Nephron (organoid): ENCODE results near the gene DNAI7.

Source experiments
- H3K27ac Mint-ChIP-seq, 3 experiments: 2 replicates each; pipeline ENCODE4 v1.8.0; 2020; ENCODE audit warnings: mixed read lengths in 3 of 3, mild to moderate bottlenecking in 2 of 3, moderate library complexity in 1 of 3
- H3K27me3 Mint-ChIP-seq: 2 replicates; pipeline ENCODE4 v1.8.0; 2021; ENCODE audit warnings: low read depth, mild to moderate bottlenecking, moderate library complexity, mixed read lengths
- H3K36me3 Mint-ChIP-seq: 2 replicates; pipeline ENCODE4 v1.8.0; 2020; ENCODE audit warnings: low read depth, mixed read lengths
- H3K4me1 Mint-ChIP-seq: 2 replicates; pipeline ENCODE4 v1.8.0; 2020; ENCODE audit warnings: mixed read lengths
- H3K4me3 Mint-ChIP-seq, 3 experiments: 2 replicates each; pipeline ENCODE4 v1.8.0; 2020; ENCODE audit warnings: mild to moderate bottlenecking in 3 of 3, mixed read lengths in 3 of 3, moderate library complexity in 2 of 3
- H3K9me3 Mint-ChIP-seq: 2 replicates; pipeline ENCODE4 v1.8.0; 2020; ENCODE audit warnings: mixed read lengths
- CTCF ChIP-seq, 3 experiments: fragments of 200-600 bp; sonication (generic); IDR thresholded peaks; one replicate each; pipeline ENCODE4 v1.5.0; 2021; ENCODE audit warnings: antibody characterized with exemption in 3 of 3; ENCODE audit not compliant: unreplicated experiment in 3 of 3

DNAI7 gene

GRCh38 chr12:25236190-25236589, 41.2 kb upstream of the DNAI7 start:
- no peak for TF ChIP-seq CTCF (IDR thresholded peaks at IDR 0.05; ENCODE audit: unreplicated experiment in 3 of 3)
- Mint-ChIP-seq H3K36me3 (peaks cover 46% of the 10 kb centered on the region), H3K4me1 (no peaks in the 10 kb centered on the region), H3K4me3 (no peak overlapping the region), H3K27me3 (no peaks in the 10 kb centered on the region), H3K9me3 (no peaks in the 10 kb centered on the region), H3K27ac (no peak overlapping the region)

- H3K36me3 Mint-ChIP-seq, result peaks cover 17% of the 10 kb centered on the region
- no peak for TF ChIP-seq CTCF (IDR thresholded peaks at IDR 0.05; ENCODE audit: unreplicated experiment in 3 of 3)
- H3K4me1 Mint-ChIP-seq, result no peaks in the 10 kb centered on the region
- no peaks in the 10 kb centered on the region for H3K27me3 Mint-ChIP-seq
- no peak overlapping the region for H3K27ac Mint-ChIP-seq
- H3K4me3 Mint-ChIP-seq, result no peak overlapping the region
- no peaks in the 10 kb centered on the region for H3K9me3 Mint-ChIP-seq
These were observed 18.4 kb upstream of the DNAI7 start for GRCh38 chr12:25213338-25213737.

GRCh38 chr12:25208554-25208953, 13.6 kb upstream of the DNAI7 start:
- TF ChIP-seq CTCF (IDR thresholded peaks at IDR 0.05; ENCODE audit: unreplicated experiment in 3 of 3), result no peak
- no peaks in the 10 kb centered on the region for H3K27me3 Mint-ChIP-seq
- no peaks in the 10 kb centered on the region for H3K9me3 Mint-ChIP-seq
- no peak overlapping the region for H3K4me3 Mint-ChIP-seq
- H3K4me1 Mint-ChIP-seq, result no peaks in the 10 kb centered on the region
- peaks cover 16% of the 10 kb centered on the region for H3K36me3 Mint-ChIP-seq
- no peak overlapping the region for H3K27ac Mint-ChIP-seq

GRCh38 chr12:25207846-25208245, 12.9 kb upstream of the DNAI7 start:
- no peak for TF ChIP-seq CTCF (IDR thresholded peaks at IDR 0.05; ENCODE audit: unreplicated experiment in 3 of 3)
- Mint-ChIP-seq H3K36me3 (peaks cover 20% of the 10 kb centered on the region), H3K4me3 (no peak overlapping the region), H3K4me1 (no peaks in the 10 kb centered on the region), H3K27ac (peak overlapping the region in 1 of 3 experiments; percentile 85), H3K27me3 (no peaks in the 10 kb centered on the region), H3K9me3 (no peaks in the 10 kb centered on the region)

GRCh38 chr12:25207411-25207810, 12.5 kb upstream of the DNAI7 start:
- H3K4me3 Mint-ChIP-seq, result no peak overlapping the region
- TF ChIP-seq CTCF (IDR thresholded peaks at IDR 0.05; ENCODE audit: unreplicated experiment in 3 of 3), result no peak
- no peaks in the 10 kb centered on the region for H3K4me1 Mint-ChIP-seq
- H3K9me3 Mint-ChIP-seq, result no peaks in the 10 kb centered on the region
- H3K36me3 Mint-ChIP-seq, result peaks cover 21% of the 10 kb centered on the region
- H3K27ac Mint-ChIP-seq, result peak overlapping the region in 1 of 3 experiments; percentile 85
- H3K27me3 Mint-ChIP-seq, result no peaks in the 10 kb centered on the region

- no peaks in the 10 kb centered on the region for H3K4me1 Mint-ChIP-seq
- H3K27me3 Mint-ChIP-seq, result no peaks in the 10 kb centered on the region
- H3K9me3 Mint-ChIP-seq, result no peaks in the 10 kb centered on the region
- no peak overlapping the region for H3K4me3 Mint-ChIP-seq
- no peak for TF ChIP-seq CTCF (IDR thresholded peaks at IDR 0.05; ENCODE audit: unreplicated experiment in 3 of 3)
- peaks cover 16% of the 10 kb centered on the region for H3K36me3 Mint-ChIP-seq
- no peak overlapping the region for H3K27ac Mint-ChIP-seq
These were observed 7.2 kb upstream of the DNAI7 start for GRCh38 chr12:25202137-25202536.
